PC-3 (cell line): Measurements from ENCODE around the gene SPHKAP.

Experiments
- CTCF ChIP-seq: fragments of 300-600 bp; sonication (generic); conservative IDR thresholded peaks from 2 replicates; pipeline ENCODE4 v1.5.1; 2017; ENCODE audit warnings: antibody characterized with exemption, low read depth, mild to moderate bottlenecking, low read length
- EZH2 ChIP-seq: fragments of 300-600 bp; sonication (generic); IDR thresholded peaks from one replicate; pipeline ENCODE4 v1.6.1; 2017; ENCODE audit warnings: antibody characterized with exemption, mild to moderate bottlenecking, low read length; ENCODE audit not compliant: unreplicated experiment
- EZH2phosphoT487 ChIP-seq: fragments of 300-600 bp; sonication (generic); IDR thresholded peaks from 2 replicates; pipeline ENCODE4 v1.6.1; 2018; ENCODE audit warnings: mild to moderate bottlenecking, antibody characterized with exemption, low read length, borderline replicate concordance

GRCh38 chr2:228039752-228040534, 141.5 kb downstream of the SPHKAP start:
- TF ChIP-seq EZH2phosphoT487: no peak
- no peak for TF ChIP-seq EZH2
- peak; percentile 84 for TF ChIP-seq CTCF
